MM.1S (cell line): ENCODE measurements around the gene ATP6V0A1.

ENCODE experiments used
- DNase-seq: peaks from one replicate; pipeline ENCODE4 v3.0.0-alpha.2; 2015
- H2AFZ ChIP-seq: fragments of 300-600 bp; sonication (generic); 2 replicates; pipeline ENCODE4 v1.6.0; 2016; ENCODE audit warnings: antibody characterized with exemption, low read length
- H3F3A ChIP-seq: fragments of 300-600 bp; sonication (generic); 2 replicates; pipeline ENCODE4 v1.6.1; 2016; ENCODE audit warnings: mild to moderate bottlenecking, antibody characterized with exemption, low read length, moderate library complexity, mixed read lengths; ENCODE audit not compliant: insufficient read depth
- H3K27ac ChIP-seq: fragments of 300-600 bp; sonication (generic); 2 replicates; pipeline ENCODE4 v1.5.1; 2016; ENCODE audit warnings: mild to moderate bottlenecking, low read length
- H3K27me3 ChIP-seq: fragments of 300-600 bp; sonication (generic); replicated peaks from 2 replicates; pipeline ENCODE4 v1.6.0; 2016; ENCODE audit warnings: low read length; ENCODE audit not compliant: insufficient read depth
- H3K36me3 ChIP-seq: fragments of 300-600 bp; sonication (generic); replicated peaks from 2 replicates; pipeline ENCODE4 v1.6.1; 2016; ENCODE audit warnings: mild to moderate bottlenecking, low read length, mixed read lengths; ENCODE audit not compliant: insufficient read depth
- H3K4me1 ChIP-seq: fragments of 300-600 bp; sonication (generic); 2 replicates; pipeline ENCODE4 v1.6.1; 2016; ENCODE audit warnings: low read length, mixed read lengths
- H3K4me2 ChIP-seq: fragments of 300-600 bp; sonication (generic); 2 replicates; pipeline ENCODE4 v1.6.0; 2016; ENCODE audit warnings: low read depth, low read length
- H3K4me3 ChIP-seq: fragments of 300-600 bp; sonication (generic); 2 replicates; pipeline ENCODE4 v1.5.1; 2016; ENCODE audit warnings: low read length, mixed read lengths
- H3K79me2 ChIP-seq: fragments of 300-600 bp; sonication (generic); 2 replicates; pipeline ENCODE4 v1.6.1; 2016; ENCODE audit warnings: mixed run types, low read length, mixed read lengths
- H3K9ac ChIP-seq: fragments of 300-600 bp; sonication (generic); 2 replicates; pipeline ENCODE4 v1.6.1; 2016; ENCODE audit warnings: low read length, mixed read lengths
- H3K9me2 ChIP-seq: fragments of 300-600 bp; sonication (generic); replicated peaks from 2 replicates; pipeline ENCODE4 v1.6.1; 2016; ENCODE audit warnings: mild to moderate bottlenecking, low read length, mixed read lengths; ENCODE audit not compliant: insufficient read depth
- H3K9me3 ChIP-seq: fragments of 300-600 bp; sonication (generic); replicated peaks from 2 replicates; pipeline ENCODE4 v1.6.1; 2016; ENCODE audit warnings: mild to moderate bottlenecking, low read length, mixed read lengths; ENCODE audit not compliant: insufficient read depth
- H4K20me1 ChIP-seq: fragments of 300-600 bp; sonication (generic); 2 replicates; pipeline ENCODE4 v1.6.1; 2016; ENCODE audit warnings: mild to moderate bottlenecking, low read length, moderate library complexity, mixed read lengths; ENCODE audit not compliant: insufficient read depth
- EZH2 ChIP-seq: fragments of 300-600 bp; sonication (generic); optimal IDR thresholded peaks from 2 replicates; pipeline ENCODE3; 2017; ENCODE audit warnings: low read depth, mild to moderate bottlenecking, antibody characterized with exemption, low read length, mixed read lengths
- EZH2phosphoT487 ChIP-seq: fragments of 300-600 bp; sonication (generic); IDR thresholded peaks from 2 replicates; pipeline ENCODE4 v1.6.1; 2018; ENCODE audit warnings: antibody characterized with exemption, low read length
- TF ChIP-seq, protein P1 (sequence below): fragments of 300-600 bp; sonication (generic); IDR thresholded peaks from 2 replicates; pipeline ENCODE4 v1.5.1; 2016; ENCODE audit warnings: antibody characterized with exemption, low read length, mixed read lengths

ATP6V0A1 gene

GRCh38 chr17:42502926-42503325 is 44.2 kb downstream of the ATP6V0A1 start:
- no peaks in the 10 kb centered on the region for H4K20me1 ChIP-seq
- H3K36me3 ChIP-seq = peaks cover 19% of the 10 kb centered on the region
- no peak overlapping the region for H3K9ac ChIP-seq
- H3K9me2 ChIP-seq = no peaks in the 10 kb centered on the region
- H2AFZ ChIP-seq = no peak overlapping the region
- H3K27me3 ChIP-seq = no peaks in the 10 kb centered on the region
- no peaks in the 10 kb centered on the region for H3K4me1 ChIP-seq
- no peak for DNase-seq
- no peaks in the 10 kb centered on the region for H3K9me3 ChIP-seq
- no peaks in the 10 kb centered on the region for H3K79me2 ChIP-seq
- no peak for TF ChIP-seq EZH2
- TF ChIP-seq, protein P1, sequence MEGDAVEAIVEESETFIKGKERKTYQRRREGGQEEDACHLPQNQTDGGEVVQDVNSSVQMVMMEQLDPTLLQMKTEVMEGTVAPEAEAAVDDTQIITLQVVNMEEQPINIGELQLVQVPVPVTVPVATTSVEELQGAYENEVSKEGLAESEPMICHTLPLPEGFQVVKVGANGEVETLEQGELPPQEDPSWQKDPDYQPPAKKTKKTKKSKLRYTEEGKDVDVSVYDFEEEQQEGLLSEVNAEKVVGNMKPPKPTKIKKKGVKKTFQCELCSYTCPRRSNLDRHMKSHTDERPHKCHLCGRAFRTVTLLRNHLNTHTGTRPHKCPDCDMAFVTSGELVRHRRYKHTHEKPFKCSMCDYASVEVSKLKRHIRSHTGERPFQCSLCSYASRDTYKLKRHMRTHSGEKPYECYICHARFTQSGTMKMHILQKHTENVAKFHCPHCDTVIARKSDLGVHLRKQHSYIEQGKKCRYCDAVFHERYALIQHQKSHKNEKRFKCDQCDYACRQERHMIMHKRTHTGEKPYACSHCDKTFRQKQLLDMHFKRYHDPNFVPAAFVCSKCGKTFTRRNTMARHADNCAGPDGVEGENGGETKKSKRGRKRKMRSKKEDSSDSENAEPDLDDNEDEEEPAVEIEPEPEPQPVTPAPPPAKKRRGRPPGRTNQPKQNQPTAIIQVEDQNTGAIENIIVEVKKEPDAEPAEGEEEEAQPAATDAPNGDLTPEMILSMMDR = no peak
- no peak for TF ChIP-seq EZH2phosphoT487
- H3K27ac ChIP-seq = no peak overlapping the region
- no peak overlapping the region for H3K4me3 ChIP-seq
- no peak overlapping the region for H3K4me2 ChIP-seq
- H3F3A ChIP-seq = no peaks in the 10 kb centered on the region

- Histone ChIP-seq H3K9ac (no peak overlapping the region), H2AFZ (no peak overlapping the region), H3K9me3 (no peaks in the 10 kb centered on the region), H3K4me3 (no peak overlapping the region), H3K27ac (no peak overlapping the region), H3F3A (no peaks in the 10 kb centered on the region), H3K36me3 (peaks cover 5% of the 10 kb centered on the region; the same call in 1 of the 2 replicates), H3K9me2 (no peaks in the 10 kb centered on the region), H3K79me2 (no peaks in the 10 kb centered on the region), H4K20me1 (no peaks in the 10 kb centered on the region), H3K4me1 (no peaks in the 10 kb centered on the region), H3K4me2 (no peak overlapping the region), H3K27me3 (no peaks in the 10 kb centered on the region)
- TF ChIP-seq, protein P1 = no peak
- no peak for TF ChIP-seq EZH2
- TF ChIP-seq EZH2phosphoT487 = no peak
- no peak for DNase-seq
Observed at GRCh38 chr17:42507671-42508070, 49.0 kb downstream of the ATP6V0A1 start.

- H3K9ac ChIP-seq = no peak overlapping the region
- no peaks in the 10 kb centered on the region for H4K20me1 ChIP-seq
- no peaks in the 10 kb centered on the region for H3K27me3 ChIP-seq
- TF ChIP-seq EZH2phosphoT487 (no peak), EZH2 (no peak)
- TF ChIP-seq, protein P1 = no peak
- H2AFZ ChIP-seq = no peak overlapping the region
- H3K4me3 ChIP-seq = no peak overlapping the region
- DNase-seq = no peak
- no peaks in the 10 kb centered on the region for H3K9me3 ChIP-seq
- no peak overlapping the region for H3K27ac ChIP-seq
- H3K9me2 ChIP-seq = no peaks in the 10 kb centered on the region
- H3K4me2 ChIP-seq = no peak overlapping the region
- H3K4me1 ChIP-seq = no peaks in the 10 kb centered on the region
- H3K79me2 ChIP-seq = no peaks in the 10 kb centered on the region
- no peaks in the 10 kb centered on the region for H3F3A ChIP-seq
- H3K36me3 ChIP-seq = peaks cover 5% of the 10 kb centered on the region; the same call in 1 of the 2 replicates
Observed at GRCh38 chr17:42508426-42509165, 49.9 kb downstream of the ATP6V0A1 start.
